HCT116 (cell line): ENCODE measurements around the gene SPAG8. TPM values are rescaled to one million over a fixed set of nuclear protein-coding genes. Genes with fewer than 3 reads are reported as not detected.

Source experiments
- ATAC-seq: fragments of 200-7000 bp; cut with Tn5 transposase; 2 replicates; pipeline ENCODE4 v1.9.1; 2020; ENCODE audit warnings: mild to moderate bottlenecking, moderate library complexity
- BruUV-seq: library from RNA; stranded (reverse); fragments of 400-500 nt; replicated peaks from 2 replicates; lab custom pipeline; 2021; lab: Mats Ljungman, UMichigan
- CTCF ChIA-PET: fragments of 300-600 bp; sonication (Branson Sonifier 250); formaldehyde crosslinking; loops from one replicate; lab custom pipeline; 2021; ENCODE audit warnings: antibody characterized with exemption; lab: Charles Lee
- POLR2A ChIA-PET: fragments of 300-600, 350-600 bp; sonication (Branson Sonifier 250); formaldehyde crosslinking; loops from one replicate; lab custom pipeline; 2021; ENCODE audit warnings: antibody characterized with exemption; lab: Charles Lee
- RAD21 ChIA-PET, 2 experiments: fragments of 300-600 bp; sonication (Branson Sonifier 250); formaldehyde crosslinking; loops; one replicate each; lab custom pipeline; 2023; ENCODE audit warnings: low total read pairs in 2 of 2; ENCODE audit not compliant: uncharacterized antibody in 2 of 2, unreplicated experiment in 2 of 2, low non-redundant PET in 1 of 2; lab: Charles Lee
- DNase-seq: peaks from one replicate; pipeline ENCODE4 v3.0.0-alpha.2; 2010; ENCODE audit warnings: low read depth, low spot score
- H2AFZ ChIP-seq: fragments of 200-600 bp; shearing (Covaris generic), sonication (generic); 2 replicates; pipeline ENCODE4 v1.6.1; 2017; ENCODE audit warnings: low read depth, mixed run types, mixed read lengths, antibody characterized with exemption, low read length; ENCODE audit not compliant: poor library complexity, severe bottlenecking
- H3K27ac ChIP-seq: 2 replicates; pipeline ENCODE4 v1.5.1; 2012; ENCODE audit warnings: low read depth, low read length
- H3K27me3 ChIP-seq: fragments of 200-600 bp; sonication (generic); 2 replicates; pipeline ENCODE4 v1.6.1; 2016; ENCODE audit warnings: mixed run types, low read length, mixed read lengths; ENCODE audit not compliant: insufficient read depth
- H3K36me3 ChIP-seq, 2 experiments: fragments of 200-500 bp in 1 of 2; fragments of 200-600 bp in 1 of 2; sonication (Bioruptor generic) in 1 of 2; sonication (generic) in 1 of 2; 2 replicates each; pipeline versions ENCODE4 v1.5.1 to v1.6.1; 2014 to 2016; ENCODE audit warnings: low read length in 2 of 2, inconsistent platforms in 1 of 2, mixed read lengths in 1 of 2, mixed run types in 1 of 2; ENCODE audit not compliant: insufficient read depth in 2 of 2, control insufficient read depth in 1 of 2
- H3K4me1 ChIP-seq, 2 experiments: fragments of 200-600 bp in 1 of 2; sonication (generic) in 1 of 2; 2 replicates each; pipeline versions ENCODE4 v1.5.1 to v1.6.1; 2012 to 2017; ENCODE audit warnings: low read length in 2 of 2, inconsistent platforms in 1 of 2, mild to moderate bottlenecking in 1 of 2, mixed read lengths in 1 of 2, mixed run types in 1 of 2, moderate library complexity in 1 of 2; ENCODE audit not compliant: insufficient read depth in 2 of 2, control insufficient read depth in 1 of 2
- H3K4me2 ChIP-seq: fragments of 200-600 bp; sonication (generic); 2 replicates; pipeline ENCODE4 v1.6.1; 2017; ENCODE audit warnings: mixed run types, low read length, mixed read lengths
- H3K4me3 ChIP-seq, 2 experiments: fragments of 200-600 bp in 1 of 2; sonication (generic) in 1 of 2; replicated peaks in 1 of 2; 2 replicates each; pipeline ENCODE4 v1.5.1; 2011 to 2016; ENCODE audit warnings: low read length in 2 of 2, control low read depth in 1 of 2, low read depth in 1 of 2, mild to moderate bottlenecking in 1 of 2, mixed read lengths in 1 of 2, mixed run types in 1 of 2
- H3K79me2 ChIP-seq: fragments of 200-600 bp; sonication (generic); 2 replicates; pipeline ENCODE4 v1.6.1; 2017; ENCODE audit warnings: mild to moderate bottlenecking, mixed run types, low read length, moderate library complexity, mixed read lengths; ENCODE audit not compliant: insufficient read depth
- H3K9ac ChIP-seq: fragments of 200-600 bp; sonication (generic); 2 replicates; pipeline ENCODE4 v1.6.1; 2016; ENCODE audit warnings: low read length, mixed read lengths
- H3K9me2 ChIP-seq: fragments of 200-600 bp; sonication (generic), shearing (Covaris generic); 2 replicates; pipeline ENCODE4 v1.6.1; 2017; ENCODE audit warnings: mixed run types, mild to moderate bottlenecking, moderate library complexity; ENCODE audit not compliant: insufficient read depth
- H3K9me3 ChIP-seq, 2 experiments: fragments of 200-500 bp in 1 of 2; fragments of 200-600 bp in 1 of 2; sonication (Bioruptor generic) in 1 of 2; sonication (generic) in 1 of 2; 2 replicates each; pipeline ENCODE4 v1.6.1; 2014 to 2017; ENCODE audit warnings: low read length in 2 of 2, mixed read lengths in 2 of 2, inconsistent platforms in 1 of 2, low read depth in 1 of 2, mild to moderate bottlenecking in 1 of 2, mixed run types in 1 of 2, moderate library complexity in 1 of 2; ENCODE audit not compliant: control insufficient read depth in 1 of 2, insufficient read depth in 1 of 2
- H4K20me1 ChIP-seq: fragments of 200-600 bp; sonication (generic), shearing (Covaris generic); 2 replicates; pipeline ENCODE4 v1.6.1; 2017; ENCODE audit warnings: mixed run types, mild to moderate bottlenecking, moderate library complexity; ENCODE audit not compliant: insufficient read depth
- EGR1 ChIP-seq: IDR thresholded peaks from 2 replicates; pipeline ENCODE4 v1.6.1; 2012; ENCODE audit warnings: low read depth
- EZH2phosphoT487 ChIP-seq: fragments of 200-600 bp; IDR thresholded peaks from 2 replicates; pipeline ENCODE4 v1.6.1; 2018; ENCODE audit warnings: antibody characterized with exemption, borderline replicate concordance
- FOSL1 ChIP-seq: IDR thresholded peaks from 2 replicates; pipeline ENCODE4 v1.6.1; 2012; ENCODE audit warnings: low read depth
- POLR2AphosphoS5 ChIP-seq: IDR thresholded peaks from 2 replicates; pipeline ENCODE4 v1.6.1; 2011; ENCODE audit warnings: mild to moderate bottlenecking, low read depth, low read length, moderate library complexity
- REST ChIP-seq: IDR thresholded peaks from 2 replicates; pipeline ENCODE4 v1.6.1; 2012; ENCODE audit warnings: low read depth
- YY1 ChIP-seq: IDR thresholded peaks from 2 replicates; pipeline ENCODE4 v1.6.1; 2011; ENCODE audit warnings: low read length, low read depth, moderate library complexity, mild to moderate bottlenecking; ENCODE audit not compliant: insufficient replicate concordance; ENCODE audit errors: extremely low read depth
- ZNF274 ChIP-seq: fragments of 200-500 bp; sonication (Bioruptor generic); IDR thresholded peaks from 2 replicates; pipeline ENCODE4 v1.6.1; 2014; ENCODE audit warnings: mild to moderate bottlenecking, low read depth, low read length, inconsistent platforms
- intact Hi-C: fragments of 100-400 bp; cut with micrococcal nuclease; formaldehyde crosslinking; loops from 2 replicates; pipeline ENCODE4 v1.10.0; 2022
- total RNA-seq: library from RNA; stranded (reverse); gene quantifications from one replicate; pipeline ENCODE4 v1.2.1, GENCODE V29; 2021; ENCODE audit not compliant: unreplicated experiment
- TF ChIP-seq, protein P1 (sequence below), 3 experiments: fragments of 200-600 bp in 1 of 3; sonication (generic) in 1 of 3; IDR thresholded peaks in 2 of 3; conservative IDR thresholded peaks in 1 of 3; 2 replicates each; pipeline ENCODE4 v1.5.1; 2012 to 2017; ENCODE audit warnings: low read depth in 2 of 3, low read length in 2 of 3, antibody characterized with exemption in 1 of 3, borderline replicate concordance in 1 of 3, control low read depth in 1 of 3, mild to moderate bottlenecking in 1 of 3, mixed read lengths in 1 of 3, mixed run types in 1 of 3, moderate library complexity in 1 of 3; ENCODE audit not compliant: insufficient read depth in 1 of 3

The SPAG8 gene
- total RNA-seq, 1 experiment from 2014 or later, result 0.39 TPM

DNA sequence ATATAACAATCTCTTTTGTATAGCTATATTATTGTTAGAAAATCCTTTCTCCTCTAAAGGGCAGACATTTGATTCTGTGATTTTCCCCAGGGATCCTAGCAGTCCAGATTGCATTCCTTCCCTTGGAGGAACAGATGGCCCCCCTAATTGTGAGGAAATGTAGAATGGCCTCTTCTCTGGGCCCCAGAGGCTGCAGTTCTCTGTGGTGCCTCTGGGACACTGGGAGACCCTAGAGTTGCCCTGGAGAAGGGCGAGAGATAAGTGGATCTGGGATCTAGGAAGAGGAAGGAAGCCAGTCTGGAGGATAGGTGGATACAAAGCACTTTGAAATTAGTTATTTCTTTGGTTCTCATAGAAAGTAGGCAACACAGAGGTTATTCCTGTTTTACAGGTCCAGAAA lies 4.6 kb upstream of the SPAG8 start:
- peaks cover 7 to 17% of the 10 kb centered on the region in 2 experiments; a peak in 3 of 4 replicates for H3K4me1 ChIP-seq
- ATAC-seq (no peak), DNase-seq (no peak)
- H3K9me2 ChIP-seq, result no peaks in the 10 kb centered on the region
- TF ChIP-seq FOSL1, result no peak
- TF ChIP-seq, protein P1, sequence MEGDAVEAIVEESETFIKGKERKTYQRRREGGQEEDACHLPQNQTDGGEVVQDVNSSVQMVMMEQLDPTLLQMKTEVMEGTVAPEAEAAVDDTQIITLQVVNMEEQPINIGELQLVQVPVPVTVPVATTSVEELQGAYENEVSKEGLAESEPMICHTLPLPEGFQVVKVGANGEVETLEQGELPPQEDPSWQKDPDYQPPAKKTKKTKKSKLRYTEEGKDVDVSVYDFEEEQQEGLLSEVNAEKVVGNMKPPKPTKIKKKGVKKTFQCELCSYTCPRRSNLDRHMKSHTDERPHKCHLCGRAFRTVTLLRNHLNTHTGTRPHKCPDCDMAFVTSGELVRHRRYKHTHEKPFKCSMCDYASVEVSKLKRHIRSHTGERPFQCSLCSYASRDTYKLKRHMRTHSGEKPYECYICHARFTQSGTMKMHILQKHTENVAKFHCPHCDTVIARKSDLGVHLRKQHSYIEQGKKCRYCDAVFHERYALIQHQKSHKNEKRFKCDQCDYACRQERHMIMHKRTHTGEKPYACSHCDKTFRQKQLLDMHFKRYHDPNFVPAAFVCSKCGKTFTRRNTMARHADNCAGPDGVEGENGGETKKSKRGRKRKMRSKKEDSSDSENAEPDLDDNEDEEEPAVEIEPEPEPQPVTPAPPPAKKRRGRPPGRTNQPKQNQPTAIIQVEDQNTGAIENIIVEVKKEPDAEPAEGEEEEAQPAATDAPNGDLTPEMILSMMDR (IDR thresholded peaks at IDR 0.05 in 2 of 3, conservative IDR thresholded peaks at IDR 0.05 in 1 of 3; ENCODE audit: borderline replicate concordance in 1 of 3, insufficient read depth in 1 of 3, low read depth in 2 of 3, low read length in 2 of 3), result peak in 2 of 3 experiments; percentile 37 to 46; a peak in 4 of 6 replicates
- POLR2A ChIA-PET, result no interaction called here
- no peak overlapping the region for H3K27ac ChIP-seq
- no peak overlapping the region for H2AFZ ChIP-seq
- BruUV-seq, result no TSS peak
- RAD21 ChIA-PET, result no interaction called here
- H3K4me2 ChIP-seq, result no peak overlapping the region
- CTCF ChIA-PET, result no interaction called here
- no peaks in the 10 kb centered on the region for H3K79me2 ChIP-seq
- no peaks in the 10 kb centered on the region for H4K20me1 ChIP-seq
- intact Hi-C loops, result no loop called here
- H3K9ac ChIP-seq, result no peak overlapping the region
- H3K27me3 ChIP-seq, result no peaks in the 10 kb centered on the region
- H3K4me3 ChIP-seq, result no peak overlapping the region
- no peaks in the 10 kb centered on the region for H3K36me3 ChIP-seq
- no peaks in the 10 kb centered on the region for H3K9me3 ChIP-seq

DNA sequence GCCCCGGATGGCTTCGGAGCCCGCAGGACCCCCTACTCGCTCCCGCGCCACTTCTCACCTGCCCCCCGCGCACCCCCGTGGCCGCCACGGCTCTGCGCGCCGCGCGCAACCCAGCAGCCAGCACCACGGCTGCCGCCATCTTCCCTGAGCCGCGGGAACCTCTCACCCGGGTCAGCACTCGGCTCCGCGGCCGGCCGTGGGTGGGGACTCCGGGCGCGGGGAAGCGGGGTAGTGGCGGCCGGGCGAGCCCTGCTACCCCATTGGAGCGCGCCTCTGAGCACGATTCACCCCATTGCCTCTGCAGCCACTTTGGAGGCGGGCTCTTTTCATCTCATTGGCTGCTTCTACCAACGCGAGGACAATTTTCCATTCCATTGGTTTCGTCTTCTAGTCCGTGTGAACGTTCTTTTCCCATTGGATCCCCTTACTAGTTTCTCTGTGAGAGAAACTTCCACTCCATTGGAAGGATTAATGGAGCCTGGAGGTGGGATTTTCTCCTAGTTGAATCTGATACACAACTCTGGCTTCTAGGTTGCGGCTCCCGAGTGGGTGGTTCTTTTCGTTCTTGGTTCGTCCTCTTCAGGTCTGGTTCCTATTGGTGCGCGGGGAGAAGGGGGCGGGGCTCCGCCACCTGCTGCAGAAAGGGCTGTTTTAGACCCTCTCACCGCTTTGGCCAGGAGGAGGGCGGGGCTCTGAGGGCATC lies 2.9 kb upstream of the SPAG8 start, which contains the start of gene HINT2:
TSS of gene HINT2 (minus strand) at position 202 of the 703 bp plus-strand sequence. CDS start at position 139, 63 bp downstream.
- H3K4me3 ChIP-seq, result peak within 1 kb of the TSS; percentile 86 to 88
- H3K27me3 ChIP-seq, result no peaks in the 10 kb centered on the region
- no peaks in the 10 kb centered on the region for H3K9me3 ChIP-seq
- ChIA-PET RAD21 (no interaction called here), POLR2A (interaction anchor here (1.3 kb wide), 1 partner anchor 67 kb away, joined by 3 read pairs; no protein-coding TSS in a partner anchor), CTCF (interaction anchor here (1.0 to 2.1 kb wide), 5 partner anchors 11 to 154 kb away, joined by 3 to 13 read pairs (median 7); no protein-coding TSS in a partner anchor)
- peak within 1 kb of the TSS; percentile 95 for H3K9ac ChIP-seq
- peaks cover 7 to 17% of the 10 kb centered on the region in 2 experiments; a peak in 3 of 4 replicates for H3K4me1 ChIP-seq
- H3K4me2 ChIP-seq, result peak within 1 kb of the TSS; percentile 89
- no TSS peak for BruUV-seq
- H2AFZ ChIP-seq, result peak within 1 kb of the TSS; percentile 99
- no peaks in the 10 kb centered on the region for H3K9me2 ChIP-seq
- peak within 1 kb of the TSS; percentile 97 for H3K27ac ChIP-seq
- ATAC-seq (peak; percentile 90), DNase-seq (peak; percentile 98)
- H3K36me3 ChIP-seq, result no peaks in the 10 kb centered on the region
- intact Hi-C loops, result no loop called here
- H3K79me2 ChIP-seq, result no peaks in the 10 kb centered on the region
- no peaks in the 10 kb centered on the region for H4K20me1 ChIP-seq
- TF ChIP-seq ZNF274 (no peak), REST (no peak), POLR2AphosphoS5 (peak; percentile 92), YY1 (peak; percentile 83), EZH2phosphoT487 (no peak), EGR1 (peak; percentile 58; the same call in 1 of the 2 replicates)
- TF ChIP-seq, protein P1 (IDR thresholded peaks at IDR 0.05 in 2 of 3, conservative IDR thresholded peaks at IDR 0.05 in 1 of 3; ENCODE audit: borderline replicate concordance in 1 of 3, insufficient read depth in 1 of 3, low read depth in 2 of 3, low read length in 2 of 3), result no peak
